Measurements from ENCODE around the gene SH3GL3.

DNA sequence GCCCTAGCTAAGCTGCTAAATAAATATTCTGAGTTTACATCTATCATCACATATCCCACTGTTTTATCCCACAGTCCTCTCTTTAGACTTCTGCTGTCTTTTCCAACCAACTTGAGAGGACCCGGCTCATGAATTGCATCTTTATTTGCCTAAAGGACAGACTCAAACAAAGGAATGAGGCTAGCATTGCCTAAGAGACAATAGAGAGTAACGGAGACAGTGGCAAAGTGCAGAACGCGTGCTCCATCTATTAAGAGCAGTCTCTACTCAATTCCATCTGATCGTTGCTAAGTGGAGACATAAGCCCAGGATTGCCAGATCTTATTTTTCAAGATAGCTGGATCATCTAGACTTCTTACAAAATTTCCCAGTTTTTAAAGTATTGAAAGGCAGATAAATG is 209.1 kb downstream of the SH3GL3 start:
- TF ChIP-seq, protein P1, sequence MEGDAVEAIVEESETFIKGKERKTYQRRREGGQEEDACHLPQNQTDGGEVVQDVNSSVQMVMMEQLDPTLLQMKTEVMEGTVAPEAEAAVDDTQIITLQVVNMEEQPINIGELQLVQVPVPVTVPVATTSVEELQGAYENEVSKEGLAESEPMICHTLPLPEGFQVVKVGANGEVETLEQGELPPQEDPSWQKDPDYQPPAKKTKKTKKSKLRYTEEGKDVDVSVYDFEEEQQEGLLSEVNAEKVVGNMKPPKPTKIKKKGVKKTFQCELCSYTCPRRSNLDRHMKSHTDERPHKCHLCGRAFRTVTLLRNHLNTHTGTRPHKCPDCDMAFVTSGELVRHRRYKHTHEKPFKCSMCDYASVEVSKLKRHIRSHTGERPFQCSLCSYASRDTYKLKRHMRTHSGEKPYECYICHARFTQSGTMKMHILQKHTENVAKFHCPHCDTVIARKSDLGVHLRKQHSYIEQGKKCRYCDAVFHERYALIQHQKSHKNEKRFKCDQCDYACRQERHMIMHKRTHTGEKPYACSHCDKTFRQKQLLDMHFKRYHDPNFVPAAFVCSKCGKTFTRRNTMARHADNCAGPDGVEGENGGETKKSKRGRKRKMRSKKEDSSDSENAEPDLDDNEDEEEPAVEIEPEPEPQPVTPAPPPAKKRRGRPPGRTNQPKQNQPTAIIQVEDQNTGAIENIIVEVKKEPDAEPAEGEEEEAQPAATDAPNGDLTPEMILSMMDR (IDR thresholded peaks at IDR 0.05): no peak
- no peak for TF ChIP-seq POLR2A (IDR thresholded peaks at IDR 0.05)
